HUDEP-2 (cell line): ENCODE data around the gene GADD45B.
"Not testable (repeated sequence)": the region's sequence is repeated elsewhere in the genome, so short reads cannot be mapped to it uniquely, and the experiment has no call there.

Experiments
- DNase-seq, 76 experiments: peaks; one replicate each; lab custom pipeline; 2025; ENCODE audit not compliant: unreplicated experiment in 76 of 76; lab: John Stamatoyannopoulos, UW

The GADD45B gene

GRCh38 chr19:2463694-2464093 lies 12.2 kb upstream of the GADD45B start:
- DNase-seq, result not testable (repeated sequence)

- DNase-seq, result no peak
These were observed 11.5 kb upstream of the GADD45B start for GRCh38 chr19:2464389-2464788.

- no peak for DNase-seq
These were observed 7.3 kb upstream of the GADD45B start for GRCh38 chr19:2468596-2468995.

- DNase-seq, result no peak
These were observed 6.6 kb upstream of the GADD45B start for GRCh38 chr19:2469102-2469914.

GRCh38 chr19:2469915-2470200 lies 6.1 kb upstream of the GADD45B start:
- not testable (repeated sequence) for DNase-seq

GRCh38 chr19:2474232-2475017 lies 1.5 kb upstream of the GADD45B start:
- peak in 67 of 76 experiments; percentile 22 to 88 (median 69) for DNase-seq

GRCh38 chr19:2475018-2475701 lies 767 bp upstream of the GADD45B start:
- DNase-seq, result peak in 27 of 76 experiments; percentile 17 to 91 (median 42)

GRCh38 chr19:2476451-2477140 lies 669 bp downstream of the GADD45B start:
- peak in 19 of 76 experiments; percentile 23 to 88 (median 46) for DNase-seq

- DNase-seq, result no peak
These were observed 1.3 kb downstream of the GADD45B start for GRCh38 chr19:2477141-2477710.

GRCh38 chr19:2477732-2478191 lies 1.8 kb downstream of the GADD45B start:
- DNase-seq, result no peak

- DNase-seq, result no peak
These were observed 2.4 kb downstream of the GADD45B start for GRCh38 chr19:2478278-2478755.

- peak in 1 of 76 experiments; percentile 10 for DNase-seq
These were observed 3.0 kb downstream of the GADD45B start for GRCh38 chr19:2478756-2479555.

GRCh38 chr19:2479556-2480194 lies 3.7 kb downstream of the GADD45B start:
- no peak for DNase-seq

GRCh38 chr19:2481466-2481865 lies 5.5 kb downstream of the GADD45B start:
- no peak for DNase-seq

GRCh38 chr19:2482354-2483038 lies 6.6 kb downstream of the GADD45B start:
- no peak for DNase-seq

- DNase-seq, result no peak
These were observed 7.2 kb downstream of the GADD45B start for GRCh38 chr19:2483084-2483483.

- no peak for DNase-seq
These were observed 7.7 kb downstream of the GADD45B start for GRCh38 chr19:2483484-2484151.
